Activated naive CD8-positive, alpha-beta T cell treated with anti-CD3 and anti-CD28 coated beads, Interleukin-2, amount 50 U/mL, for 24 hours (primary cell): ENCODE measurements around the gene CDX4.
"Not testable (repeated sequence)": the region's sequence is repeated elsewhere in the genome, so short reads cannot be mapped to it uniquely, and the experiment has no call there.

ENCODE experiments used
- ATAC-seq: fragments of 150-1000 bp; cut with Tn5 transposase; one replicate; pipeline ENCODE4 v1.10.0; 2021
- DNase-seq: peaks from one replicate; pipeline ENCODE4 v3.0.0; 2021
- H3K27ac Mint-ChIP-seq: one replicate; pipeline ENCODE4 v1.8.0; 2021; ENCODE audit warnings: mild to moderate bottlenecking, mixed read lengths
- H3K27me3 Mint-ChIP-seq: one replicate; pipeline ENCODE4 v1.8.0; 2021; ENCODE audit warnings: mixed read lengths
- H3K36me3 Mint-ChIP-seq: one replicate; pipeline ENCODE4 v1.8.0; 2021; ENCODE audit warnings: low read depth, mixed read lengths
- H3K4me1 Mint-ChIP-seq: one replicate; pipeline ENCODE4 v1.8.0; 2021; ENCODE audit warnings: mixed read lengths
- H3K4me3 Mint-ChIP-seq: one replicate; pipeline ENCODE4 v1.8.0; 2021; ENCODE audit warnings: mild to moderate bottlenecking, moderate library complexity, mixed read lengths
- H3K9me3 Mint-ChIP-seq: one replicate; pipeline ENCODE4 v1.8.0; 2021; ENCODE audit warnings: mixed read lengths

The CDX4 gene, protein sequence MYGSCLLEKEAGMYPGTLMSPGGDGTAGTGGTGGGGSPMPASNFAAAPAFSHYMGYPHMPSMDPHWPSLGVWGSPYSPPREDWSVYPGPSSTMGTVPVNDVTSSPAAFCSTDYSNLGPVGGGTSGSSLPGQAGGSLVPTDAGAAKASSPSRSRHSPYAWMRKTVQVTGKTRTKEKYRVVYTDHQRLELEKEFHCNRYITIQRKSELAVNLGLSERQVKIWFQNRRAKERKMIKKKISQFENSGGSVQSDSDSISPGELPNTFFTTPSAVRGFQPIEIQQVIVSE

GRCh38 chrX:73446831-73447230, at the start of gene CDX4:
Gene CDX4, plus strand, starts transcription at chrX:73447053. Its CDS starts 201 bp downstream, at chrX:73447254.
- no peak within 1 kb of the TSS for H3K4me3 Mint-ChIP-seq
- no peak for ATAC-seq

DNA sequence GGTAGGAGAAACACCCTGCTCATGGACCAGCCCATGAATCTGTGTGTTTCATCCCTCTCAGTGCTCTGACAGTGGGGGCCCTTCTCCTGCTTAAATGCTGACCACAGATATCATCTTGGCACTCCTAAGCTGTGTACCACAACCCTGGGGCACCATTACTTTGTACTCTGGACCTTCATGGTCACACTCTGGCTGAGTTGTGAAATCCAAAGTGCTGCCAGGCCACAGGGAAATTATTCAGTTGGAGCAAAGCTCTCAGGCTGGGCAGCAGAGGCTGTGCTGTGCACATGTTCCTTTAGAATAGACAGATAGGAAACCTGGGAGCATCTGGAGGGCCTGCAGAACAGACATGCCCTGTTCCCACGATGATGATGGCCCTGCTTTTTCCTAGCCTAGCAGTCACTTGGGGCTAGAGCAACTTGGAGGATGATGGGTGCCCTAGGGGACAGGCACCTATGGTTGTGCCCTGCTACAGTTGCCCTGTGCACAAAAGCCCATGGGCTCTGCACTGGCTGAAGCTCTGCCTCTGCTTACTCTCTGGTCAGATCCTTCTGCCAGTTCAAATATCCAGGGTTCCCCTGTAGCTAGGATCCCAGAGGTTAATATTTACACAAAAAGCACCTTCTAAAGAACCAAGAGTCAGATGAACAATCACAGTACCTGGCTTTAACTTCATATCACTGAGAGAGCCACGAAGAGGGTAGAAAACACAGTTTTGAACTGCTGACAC, 48.5 kb upstream of the CDX4 start:
- H3K27ac Mint-ChIP-seq: no peak overlapping the region

More at GRCh38 chrX:73446831-73447230, at the start of gene CDX4:
- Mint-ChIP-seq H3K9me3 (no peaks in the 10 kb centered on the region), H3K27me3 (peaks cover 32% of the 10 kb centered on the region), H3K36me3 (no peaks in the 10 kb centered on the region), H3K4me1 (peaks cover 5% of the 10 kb centered on the region), H3K27ac (no peak within 1 kb of the TSS)
- no peak for DNase-seq

DNA sequence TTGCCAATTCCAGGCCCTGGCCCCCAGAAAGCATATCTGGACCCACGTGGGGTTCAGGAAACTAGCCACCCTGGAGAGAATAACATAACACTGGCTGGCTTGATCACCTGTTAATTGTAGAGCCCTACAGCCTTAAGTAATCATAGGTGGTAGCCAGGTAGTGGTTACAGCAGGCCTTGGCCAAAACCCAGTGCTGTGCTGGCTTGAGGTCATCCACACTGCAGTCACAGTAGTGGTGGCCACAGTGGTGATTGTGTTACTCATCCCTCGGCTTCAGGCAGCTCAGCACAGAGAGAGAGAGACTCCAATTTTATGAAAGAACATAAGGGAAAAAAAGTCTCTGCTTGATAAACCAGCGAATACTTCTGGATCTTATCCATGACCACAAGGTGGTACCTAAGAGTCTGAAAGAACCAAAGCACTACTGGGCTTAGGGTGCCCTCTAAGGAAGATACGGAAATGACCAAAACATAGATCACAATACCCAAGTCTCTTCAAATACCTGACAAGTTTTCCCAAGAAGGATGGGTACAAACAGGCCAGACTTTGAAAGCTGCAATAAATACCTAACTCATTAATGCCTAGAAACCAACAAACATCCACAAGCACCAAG, 46.6 kb upstream of the CDX4 start:
- Mint-ChIP-seq H3K4me3 (no peak overlapping the region), H3K27ac (no peak overlapping the region), H3K4me1 (no peaks in the 10 kb centered on the region), H3K9me3 (no peaks in the 10 kb centered on the region), H3K36me3 (no peaks in the 10 kb centered on the region), H3K27me3 (peaks cover 4% of the 10 kb centered on the region)
- ATAC-seq: no peak
- no peak for DNase-seq

More for the DNA sequence above, 48.5 kb upstream of the CDX4 start:
- Mint-ChIP-seq H3K27me3 (peaks cover 4% of the 10 kb centered on the region), H3K9me3 (no peaks in the 10 kb centered on the region), H3K36me3 (no peaks in the 10 kb centered on the region), H3K4me1 (no peaks in the 10 kb centered on the region), H3K4me3 (no peak overlapping the region)
- DNase-seq: no peak
- ATAC-seq: no peak

DNA sequence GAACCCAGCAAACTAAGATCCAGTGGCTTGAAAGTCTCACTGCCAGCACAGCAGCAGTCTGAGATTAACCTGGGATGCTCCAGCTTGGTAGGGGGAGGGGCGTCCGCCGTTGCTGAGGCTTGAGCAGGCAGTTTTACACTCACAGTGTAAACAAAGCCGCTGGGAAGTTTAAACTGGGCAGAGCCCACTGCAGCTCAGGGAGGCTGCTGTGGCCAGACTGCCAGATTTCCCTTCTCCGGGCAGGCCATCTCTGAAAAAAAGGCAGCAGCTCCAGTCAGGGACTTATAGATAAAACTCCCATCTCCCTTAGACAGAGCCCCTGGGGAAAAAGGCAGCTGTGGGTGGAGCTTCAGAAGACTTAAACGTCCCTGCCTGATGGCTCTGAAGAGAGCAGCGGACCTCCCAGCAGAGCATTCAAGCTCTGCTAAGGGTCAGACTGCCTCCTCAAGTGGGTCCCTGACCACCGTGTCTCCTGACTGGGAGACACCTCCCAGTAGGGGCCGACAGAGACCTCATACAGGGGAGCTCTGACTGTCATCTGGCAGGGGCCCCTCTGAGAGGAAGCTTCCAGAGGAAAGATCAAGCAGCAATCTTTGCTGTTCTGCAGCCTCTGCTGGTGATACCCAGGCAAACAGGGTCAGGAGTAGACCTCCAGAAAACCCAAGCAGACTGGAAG, 45.1 kb upstream of the CDX4 start:
- ATAC-seq: no peak
- H3K27ac Mint-ChIP-seq: no peak overlapping the region
- H3K4me1 Mint-ChIP-seq: no peaks in the 10 kb centered on the region
- no peaks in the 10 kb centered on the region for H3K36me3 Mint-ChIP-seq
- DNase-seq: no peak
- H3K4me3 Mint-ChIP-seq: no peak overlapping the region
- no peaks in the 10 kb centered on the region for H3K9me3 Mint-ChIP-seq
- H3K27me3 Mint-ChIP-seq: peaks cover 4% of the 10 kb centered on the region

- DNase-seq: no peak
- no peaks in the 10 kb centered on the region for H3K4me1 Mint-ChIP-seq
These were observed 33.9 kb upstream of the CDX4 start for GRCh38 chrX:73412930-73413329.

DNA sequence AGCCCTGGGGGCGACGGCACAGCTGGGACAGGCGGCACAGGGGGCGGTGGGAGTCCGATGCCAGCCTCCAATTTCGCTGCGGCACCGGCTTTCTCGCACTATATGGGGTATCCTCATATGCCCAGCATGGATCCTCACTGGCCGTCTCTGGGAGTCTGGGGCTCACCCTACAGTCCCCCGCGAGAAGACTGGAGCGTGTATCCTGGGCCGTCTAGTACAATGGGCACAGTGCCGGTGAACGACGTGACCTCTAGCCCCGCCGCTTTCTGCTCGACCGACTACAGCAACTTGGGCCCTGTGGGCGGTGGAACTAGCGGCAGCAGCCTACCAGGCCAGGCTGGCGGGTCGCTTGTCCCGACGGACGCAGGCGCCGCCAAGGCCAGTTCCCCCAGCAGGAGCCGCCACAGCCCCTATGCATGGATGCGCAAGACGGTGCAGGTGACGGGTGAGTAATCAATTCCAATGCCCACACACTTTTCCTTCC, 500 bp downstream of the CDX4 start:
- peaks cover 32% of the 10 kb centered on the region for H3K27me3 Mint-ChIP-seq
- no peaks in the 10 kb centered on the region for H3K36me3 Mint-ChIP-seq
- peaks cover 5% of the 10 kb centered on the region for H3K4me1 Mint-ChIP-seq
- H3K9me3 Mint-ChIP-seq: no peaks in the 10 kb centered on the region
- ATAC-seq: no peak
- DNase-seq: no peak
- H3K27ac Mint-ChIP-seq: no peak overlapping the region
- no peak overlapping the region for H3K4me3 Mint-ChIP-seq

More at GRCh38 chrX:73412930-73413329, 33.9 kb upstream of the CDX4 start:
- H3K27me3 Mint-ChIP-seq: no peaks in the 10 kb centered on the region
- no peak overlapping the region for H3K4me3 Mint-ChIP-seq
- H3K27ac Mint-ChIP-seq: no peak overlapping the region
- no peaks in the 10 kb centered on the region for H3K36me3 Mint-ChIP-seq
- ATAC-seq: no peak
- peaks cover 5% of the 10 kb centered on the region for H3K9me3 Mint-ChIP-seq

GRCh38 chrX:73448379-73448778, 1.5 kb downstream of the CDX4 start:
- no peak for ATAC-seq
- H3K4me1 Mint-ChIP-seq: peaks cover 5% of the 10 kb centered on the region
- DNase-seq: no peak
- no peak overlapping the region for H3K4me3 Mint-ChIP-seq
- no peak overlapping the region for H3K27ac Mint-ChIP-seq
- H3K27me3 Mint-ChIP-seq: peaks cover 32% of the 10 kb centered on the region
- no peaks in the 10 kb centered on the region for H3K9me3 Mint-ChIP-seq
- no peaks in the 10 kb centered on the region for H3K36me3 Mint-ChIP-seq

GRCh38 chrX:73455171-73455570, 8.3 kb downstream of the CDX4 start:
- H3K4me1 Mint-ChIP-seq: no peaks in the 10 kb centered on the region
- no peak overlapping the region for H3K4me3 Mint-ChIP-seq
- no peak for ATAC-seq
- H3K36me3 Mint-ChIP-seq: no peaks in the 10 kb centered on the region
- no peak for DNase-seq
- peaks cover 2% of the 10 kb centered on the region for H3K27me3 Mint-ChIP-seq
- no peak overlapping the region for H3K27ac Mint-ChIP-seq
- no peaks in the 10 kb centered on the region for H3K9me3 Mint-ChIP-seq

DNA sequence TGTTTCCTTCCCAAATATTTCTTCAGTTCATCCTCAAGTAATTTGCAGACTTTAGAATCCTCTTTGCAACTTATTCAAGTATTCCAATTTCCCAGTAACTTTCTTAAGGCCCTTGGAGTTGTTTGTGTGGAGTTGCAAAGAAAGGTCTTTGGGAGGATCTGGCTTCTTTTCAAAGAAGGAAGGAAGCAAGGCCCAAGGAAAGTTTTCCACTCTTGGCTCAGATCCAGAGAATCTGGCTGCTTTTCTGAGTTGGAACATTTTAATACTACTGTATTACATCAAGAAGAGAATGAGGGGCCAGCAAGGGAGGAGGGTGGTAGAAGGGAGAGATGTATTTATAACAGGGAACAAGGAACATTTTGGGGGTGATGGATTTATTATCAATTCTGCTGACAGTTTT, 10.5 kb downstream of the CDX4 start:
- Mint-ChIP-seq H3K27me3 (peaks cover 2% of the 10 kb centered on the region), H3K36me3 (no peaks in the 10 kb centered on the region), H3K27ac (no peak overlapping the region), H3K4me1 (no peaks in the 10 kb centered on the region), H3K4me3 (no peak overlapping the region), H3K9me3 (no peaks in the 10 kb centered on the region)
- no peak for ATAC-seq
- DNase-seq: no peak

DNA sequence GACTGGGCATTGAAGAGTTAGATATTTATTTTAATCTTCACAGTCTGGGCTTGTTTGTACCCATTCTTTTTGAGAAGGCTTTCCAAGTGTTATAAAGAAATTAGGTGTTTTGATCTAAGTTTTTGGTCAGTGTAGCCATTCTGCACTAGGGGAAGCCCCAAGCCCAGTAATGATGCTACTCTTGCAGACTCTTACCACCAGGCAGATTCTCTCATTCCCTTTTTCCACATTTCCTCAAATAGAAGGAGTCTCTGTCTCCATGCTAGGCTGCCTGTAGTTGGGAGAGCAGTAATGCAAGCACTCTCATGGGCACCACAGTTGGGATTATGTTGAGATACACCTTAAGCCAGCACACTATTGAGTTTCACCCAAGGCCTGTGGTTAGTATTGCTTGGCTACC, 21.5 kb downstream of the CDX4 start:
- no peaks in the 10 kb centered on the region for H3K4me1 Mint-ChIP-seq
- no peaks in the 10 kb centered on the region for H3K9me3 Mint-ChIP-seq
- H3K4me3 Mint-ChIP-seq: no peak overlapping the region
- ATAC-seq (no peak), DNase-seq (no peak)
- H3K27ac Mint-ChIP-seq: no peak overlapping the region
- peaks cover 1% of the 10 kb centered on the region for H3K27me3 Mint-ChIP-seq
- no peaks in the 10 kb centered on the region for H3K36me3 Mint-ChIP-seq

- Mint-ChIP-seq H3K4me1 (no peaks in the 10 kb centered on the region), H3K9me3 (peaks cover 12% of the 10 kb centered on the region), H3K27me3 (peaks cover 1% of the 10 kb centered on the region), H3K36me3 (no peaks in the 10 kb centered on the region), H3K4me3 (no peak overlapping the region), H3K27ac (no peak overlapping the region)
- ATAC-seq: no peak
- DNase-seq: no peak
These were observed 32.1 kb downstream of the CDX4 start for GRCh38 chrX:73478961-73479360.

DNA sequence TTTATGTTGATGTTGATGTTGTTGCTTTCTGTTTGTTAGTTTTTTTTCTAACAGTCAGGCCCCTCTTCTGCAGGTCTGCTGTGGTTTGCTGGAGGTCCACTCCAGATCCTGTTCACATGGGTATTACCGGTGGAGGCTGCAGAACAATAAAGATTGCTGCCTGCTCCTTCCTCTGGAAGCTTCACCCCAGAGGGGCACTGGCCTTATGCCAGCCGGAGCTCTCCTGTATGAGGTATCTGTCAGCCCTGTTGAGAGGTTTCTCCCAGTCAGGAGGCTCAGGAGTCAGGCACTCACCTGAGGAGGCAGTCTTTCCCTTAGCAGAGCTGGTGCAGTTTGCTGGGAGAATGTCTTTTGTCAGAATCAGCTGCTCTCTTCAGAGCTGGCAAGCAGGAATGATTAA, 34.7 kb downstream of the CDX4 start:
- H3K27me3 Mint-ChIP-seq: peaks cover 1% of the 10 kb centered on the region
- no peak overlapping the region for H3K27ac Mint-ChIP-seq
- H3K4me3 Mint-ChIP-seq: no peak overlapping the region
- H3K36me3 Mint-ChIP-seq: no peaks in the 10 kb centered on the region
- no peak for DNase-seq
- no peaks in the 10 kb centered on the region for H3K4me1 Mint-ChIP-seq
- H3K9me3 Mint-ChIP-seq: peaks cover 12% of the 10 kb centered on the region
- ATAC-seq: no peak

DNA sequence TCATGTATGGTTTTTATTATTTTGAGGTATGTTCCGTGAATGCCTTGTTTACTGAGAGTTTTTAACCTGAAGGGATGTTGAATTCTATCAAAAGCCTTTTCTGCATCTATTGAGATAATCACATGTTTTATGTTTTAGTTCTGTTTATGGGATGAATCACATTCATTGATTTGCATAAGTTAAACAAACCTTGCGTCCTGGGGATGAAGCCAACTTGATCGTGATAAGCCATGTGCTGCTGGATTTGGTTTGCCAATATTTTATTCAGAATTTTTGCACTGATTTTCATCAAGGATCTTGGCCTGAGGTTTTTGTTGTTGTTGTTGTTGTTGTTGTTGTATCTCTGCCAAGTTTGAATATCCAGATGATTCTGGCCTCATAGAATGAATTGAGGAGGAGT, 43.8 kb downstream of the CDX4 start:
- no peak for DNase-seq
- Mint-ChIP-seq H3K36me3 (no peaks in the 10 kb centered on the region), H3K9me3 (peaks cover 15% of the 10 kb centered on the region), H3K4me3 (no peak overlapping the region), H3K27me3 (no peaks in the 10 kb centered on the region), H3K4me1 (no peaks in the 10 kb centered on the region), H3K27ac (no peak overlapping the region)
- no peak for ATAC-seq

DNA sequence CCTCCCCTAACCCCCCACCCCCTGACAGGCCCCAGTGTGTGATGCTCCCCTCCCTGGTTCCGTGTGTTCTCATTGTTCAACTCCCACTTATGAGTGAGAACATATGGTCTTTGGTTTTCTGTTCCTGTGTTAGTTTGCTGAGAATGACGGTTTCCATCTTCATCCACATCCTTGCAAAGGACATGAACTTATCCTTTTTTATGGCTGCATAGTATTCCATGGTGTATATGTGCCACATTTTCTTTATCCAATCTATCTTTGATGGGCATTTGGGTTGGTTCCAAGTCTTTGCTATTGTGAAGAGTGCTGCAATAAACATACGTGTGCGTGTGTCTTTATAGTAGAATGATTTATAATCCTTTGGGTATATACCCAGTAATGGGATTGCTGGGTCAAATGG, 45.3 kb downstream of the CDX4 start:
- H3K27ac Mint-ChIP-seq, H3K27me3 Mint-ChIP-seq, H3K4me1 Mint-ChIP-seq, ATAC-seq, DNase-seq, H3K36me3 Mint-ChIP-seq, H3K4me3 Mint-ChIP-seq: not testable (repeated sequence)
- peaks cover 20% of the 10 kb centered on the region for H3K9me3 Mint-ChIP-seq
